BJ (cell line): Measurements from ENCODE around the gene FAM200A. TPM values are rescaled to one million over a fixed set of nuclear protein-coding genes. Genes with fewer than 3 reads are reported as not detected.

Experiments
- CTCF ChIA-PET: fragments of 350-600 bp; formaldehyde crosslinking; extraction: SDS; loops from one replicate; lab custom pipeline; 2021; ENCODE audit warnings: antibody characterized with exemption, inconsistent platforms; lab: Yijun Ruan, JAX
- POLR2A ChIA-PET: fragments of 300-600 bp; sonication (Branson Sonifier 250); formaldehyde crosslinking; extraction: SDS; loops from one replicate; lab custom pipeline; 2021; ENCODE audit warnings: antibody characterized with exemption; lab: Charles Lee
- DNase-seq: peaks from one replicate; pipeline ENCODE4 v3.0.0-alpha.2; 2011; ENCODE audit warnings: low read depth
- H3K27me3 ChIP-seq: 2 replicates; pipeline ENCODE4 v1.6.0; 2011; ENCODE audit warnings: low read length; ENCODE audit not compliant: control insufficient read depth, insufficient read depth
- H3K36me3 ChIP-seq: 2 replicates; pipeline ENCODE4 v1.5.1; 2011; ENCODE audit warnings: low read length; ENCODE audit not compliant: control insufficient read depth, insufficient read depth
- H3K4me3 ChIP-seq: 2 replicates; pipeline ENCODE4 v1.5.1; 2011; ENCODE audit warnings: low read depth, mild to moderate bottlenecking, control low read depth, low read length
- polyA minus RNA-seq: library from RNA; depleted of rRNA, polyadenylated mRNA; stranded (reverse); fragments of >200 nt; gene quantifications from 2 replicates; pipeline ENCODE4 v1.2.3, GENCODE V29; 2011; rRNA and poly(A)+ RNA removed
- polyA plus RNA-seq: library from polyadenylated mRNA; depleted of rRNA; stranded (reverse); fragments of >200 nt; gene quantifications from 2 replicates; pipeline ENCODE4 v1.2.3, GENCODE V29; 2011; rRNA removed
- TF ChIP-seq, protein P1 (sequence below): IDR thresholded peaks from 2 replicates; pipeline ENCODE4 v1.5.1; 2011; ENCODE audit warnings: low read depth, mild to moderate bottlenecking, control low read depth, inconsistent platforms, low read length, moderate library complexity; ENCODE audit not compliant: insufficient read depth

The FAM200A gene
- polyA plus RNA-seq: 3.8 and 5.9 TPM in 2 replicates
- 2.0 and 2.8 TPM in 2 replicates for polyA minus RNA-seq

DNA sequence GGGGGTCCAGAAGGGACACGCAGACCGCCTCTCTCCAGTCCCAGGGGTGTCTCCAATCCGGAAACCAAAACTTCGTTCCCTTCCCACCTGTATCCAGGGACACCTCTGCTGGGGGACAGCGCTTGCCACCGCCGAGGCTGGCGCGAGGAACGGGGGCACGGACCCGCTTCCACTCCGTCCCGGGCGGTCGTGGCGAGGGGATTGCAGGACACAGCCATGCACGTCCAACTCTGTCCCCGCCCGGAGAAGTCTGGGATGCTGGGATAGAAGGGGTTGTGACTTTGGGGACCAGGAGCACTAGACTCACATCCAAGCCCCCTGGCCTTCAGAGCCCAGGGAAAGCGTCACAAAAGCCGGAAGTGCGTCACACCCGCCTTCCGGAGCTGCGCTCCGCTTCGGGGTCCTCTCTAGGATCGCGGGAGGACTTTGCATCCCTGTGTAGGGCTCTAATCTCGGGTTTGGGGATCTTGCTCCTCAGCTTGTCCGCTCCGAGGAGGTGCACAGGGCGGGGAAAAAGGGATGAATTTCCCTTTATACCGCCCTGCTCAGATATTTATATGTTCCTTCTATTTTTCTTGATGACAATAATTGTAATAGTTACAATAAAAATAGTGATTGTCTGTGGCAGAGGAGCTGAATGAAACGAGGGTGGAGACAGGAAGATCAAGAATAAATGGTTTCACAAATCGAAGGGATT, at the start of gene FAM200A:
TSS of gene FAM200A (minus strand) at position 348 of the 697 bp plus-strand sequence. CDS start 3,707 bp downstream, outside the sequence.
- ChIA-PET CTCF (no interaction called here), POLR2A (interaction anchor here (0.5 to 0.6 kb wide), 2 partner anchors 28 to 52 kb away, joined by 4 read pairs; no protein-coding TSS in a partner anchor)
- DNase-seq: no peak
- Histone ChIP-seq H3K36me3 (peaks cover 2% of the 10 kb centered on the region; the same call in 1 of the 2 replicates), H3K4me3 (peak within 1 kb of the TSS; percentile 59), H3K27me3 (no peaks in the 10 kb centered on the region)
- TF ChIP-seq, protein P1, sequence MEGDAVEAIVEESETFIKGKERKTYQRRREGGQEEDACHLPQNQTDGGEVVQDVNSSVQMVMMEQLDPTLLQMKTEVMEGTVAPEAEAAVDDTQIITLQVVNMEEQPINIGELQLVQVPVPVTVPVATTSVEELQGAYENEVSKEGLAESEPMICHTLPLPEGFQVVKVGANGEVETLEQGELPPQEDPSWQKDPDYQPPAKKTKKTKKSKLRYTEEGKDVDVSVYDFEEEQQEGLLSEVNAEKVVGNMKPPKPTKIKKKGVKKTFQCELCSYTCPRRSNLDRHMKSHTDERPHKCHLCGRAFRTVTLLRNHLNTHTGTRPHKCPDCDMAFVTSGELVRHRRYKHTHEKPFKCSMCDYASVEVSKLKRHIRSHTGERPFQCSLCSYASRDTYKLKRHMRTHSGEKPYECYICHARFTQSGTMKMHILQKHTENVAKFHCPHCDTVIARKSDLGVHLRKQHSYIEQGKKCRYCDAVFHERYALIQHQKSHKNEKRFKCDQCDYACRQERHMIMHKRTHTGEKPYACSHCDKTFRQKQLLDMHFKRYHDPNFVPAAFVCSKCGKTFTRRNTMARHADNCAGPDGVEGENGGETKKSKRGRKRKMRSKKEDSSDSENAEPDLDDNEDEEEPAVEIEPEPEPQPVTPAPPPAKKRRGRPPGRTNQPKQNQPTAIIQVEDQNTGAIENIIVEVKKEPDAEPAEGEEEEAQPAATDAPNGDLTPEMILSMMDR: no peak

DNA sequence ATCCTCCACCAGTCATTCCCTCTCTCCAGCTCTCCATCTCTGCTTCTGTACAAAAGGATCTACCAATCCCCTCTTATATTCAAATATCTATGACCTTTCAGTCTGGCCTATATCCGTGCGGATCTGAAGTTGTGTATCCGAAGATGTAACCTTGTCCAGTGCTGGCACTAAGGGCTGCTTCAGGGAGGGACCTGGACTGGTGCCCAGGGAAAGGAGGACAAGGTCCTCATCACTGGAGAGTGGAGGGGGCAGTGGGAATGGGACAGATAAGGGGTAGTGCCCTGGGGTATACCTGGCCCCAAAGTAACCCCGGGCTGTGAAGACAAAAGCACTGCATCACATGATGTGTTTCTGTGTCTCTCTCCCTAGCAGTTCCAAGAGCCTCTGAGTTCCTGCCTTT, 47.9 kb upstream of the FAM200A start:
- Histone ChIP-seq H3K4me3 (no peak overlapping the region), H3K27me3 (no peaks in the 10 kb centered on the region), H3K36me3 (no peaks in the 10 kb centered on the region)
- DNase-seq: no peak
- TF ChIP-seq, protein P1: no peak
- ChIA-PET POLR2A (no interaction called here), CTCF (no interaction called here)

DNA sequence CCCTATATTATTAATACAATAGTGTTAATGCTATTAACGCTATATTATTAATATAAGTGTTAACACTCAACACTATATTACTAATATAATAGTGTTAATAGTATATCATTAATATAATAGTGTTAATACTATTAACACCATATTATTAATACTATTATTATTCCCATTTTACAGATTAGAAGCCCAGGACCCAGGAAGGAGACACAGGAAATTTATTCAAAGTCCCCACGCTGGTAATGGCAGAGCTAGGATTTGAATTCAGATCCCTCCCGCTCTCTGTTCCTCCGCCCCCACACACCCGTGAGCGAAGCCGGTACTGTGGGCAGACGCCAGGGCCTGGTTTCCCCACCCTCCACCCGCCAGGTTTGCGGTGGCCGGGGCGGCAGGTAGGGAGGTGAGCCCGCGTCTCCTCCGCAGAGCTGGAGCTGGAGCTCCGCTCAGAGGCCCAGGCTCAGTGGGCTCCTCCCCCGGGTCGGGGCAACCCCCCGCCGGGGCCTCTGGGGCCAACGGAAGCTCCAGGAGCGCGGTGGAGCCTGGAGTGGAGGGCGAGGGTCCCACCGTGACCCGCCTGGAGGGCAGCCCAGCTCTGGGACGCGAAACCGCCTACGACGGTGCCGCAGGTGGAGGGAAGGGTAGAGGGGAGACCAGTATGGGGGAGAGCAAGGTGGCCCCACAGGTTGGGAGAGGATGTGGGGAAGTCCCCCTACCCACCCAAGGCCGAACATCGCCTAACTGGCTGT, 46.0 kb upstream of the FAM200A start, which contains the start of gene TMEM225B:
TSS of gene TMEM225B (plus strand) at position 506 of the 740 bp plus-strand sequence. CDS start 6,122 bp downstream, outside the sequence.
- TF ChIP-seq, protein P1: no peak
- DNase-seq: no peak
- POLR2A ChIA-PET: no interaction called here
- H3K36me3 ChIP-seq: no peaks in the 10 kb centered on the region
- H3K27me3 ChIP-seq: no peaks in the 10 kb centered on the region
- no peak within 1 kb of the TSS for H3K4me3 ChIP-seq
- CTCF ChIA-PET: no interaction called here

DNA sequence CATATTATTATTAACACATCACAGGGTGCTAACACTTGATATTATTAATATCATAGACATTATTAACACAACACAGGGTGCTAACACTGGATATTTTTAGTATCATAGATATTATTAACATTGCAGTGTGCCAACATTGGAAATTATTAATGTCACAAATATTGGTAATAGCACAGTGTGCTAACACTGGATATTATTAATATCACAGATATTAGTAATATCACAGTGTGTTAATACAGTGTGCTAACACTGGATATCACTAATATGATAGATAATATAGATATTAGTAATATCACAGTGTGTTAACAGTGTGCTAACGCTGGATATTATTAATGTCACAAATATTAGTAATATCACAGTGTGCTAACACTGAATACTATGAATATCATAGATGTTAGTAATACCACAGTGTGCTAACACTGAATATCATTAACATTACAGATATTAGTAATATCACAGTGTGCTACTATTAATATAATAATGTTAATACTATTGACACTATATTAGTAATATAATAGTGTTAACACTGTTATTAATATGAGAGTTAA, 44.6 kb upstream of the FAM200A start:
- Histone ChIP-seq H3K36me3 (no peaks in the 10 kb centered on the region), H3K27me3 (no peaks in the 10 kb centered on the region), H3K4me3 (no peak overlapping the region)
- CTCF ChIA-PET: no interaction called here
- TF ChIP-seq, protein P1: no peak
- DNase-seq: no peak
- POLR2A ChIA-PET: no interaction called here
